Upper lobe of left lung (tissue), 4 donors: ENCODE data around the gene FBXO10.

Experiments used
- CTCF ChIP-seq, 6 experiments: fragments of 450-650 bp in 4 of 6; fragments of 200-600 bp in 2 of 6; sonication (generic) in 2 of 6; IDR thresholded peaks; one replicate each; pipeline ENCODE4 v1.5.1; 2016 to 2019; ENCODE audit warnings: antibody characterized with exemption in 6 of 6
- EP300 ChIP-seq, 4 donors: sonication (generic); formaldehyde crosslinking; IDR thresholded peaks; one replicate each; pipeline ENCODE4 v1.5.1; 2017; ENCODE audit warnings: antibody characterized with exemption in 4 of 4, control low read depth in 2 of 4
- POLR2A ChIP-seq, 4 donors: fragments of 450-650 bp; IDR thresholded peaks; one replicate each; pipeline ENCODE4 v1.5.1; 2016 to 2017; ENCODE audit warnings: antibody characterized with exemption in 4 of 4, mild to moderate bottlenecking in 2 of 4
- POLR2AphosphoS5 ChIP-seq, 2 donors: sonication (generic); formaldehyde crosslinking; IDR thresholded peaks; one replicate each; pipeline ENCODE4 v1.5.1; 2017; ENCODE audit warnings: antibody characterized with exemption in 2 of 2

- no peak for TF ChIP-seq CTCF (IDR thresholded peaks at IDR 0.05)
- no peak for TF ChIP-seq POLR2A (IDR thresholded peaks at IDR 0.05)
- no peak for TF ChIP-seq EP300 (IDR thresholded peaks at IDR 0.05)
- no peak for TF ChIP-seq POLR2AphosphoS5 (IDR thresholded peaks at IDR 0.05)
These were observed 64.9 kb downstream of the FBXO10 start for GRCh38 chr9:37511016-37512010.
